ENCODE results near the gene ACAT1. TPM values are rescaled to one million over a fixed set of nuclear protein-coding genes. Genes with fewer than 3 reads are reported as not detected.
"Not testable (repeated sequence)": the region's sequence is repeated elsewhere in the genome, so short reads cannot be mapped to it uniquely, and the experiment has no call there.

The ACAT1 gene
- total RNA-seq, 2 experiments from 2014 or later, result 66.7 to 83.2 TPM

GRCh38 chr11:108125096-108125495 lies 3.7 kb downstream of the ACAT1 start:
- H3K4me3 ChIP-seq (ENCODE audit: low read depth, low read length, poor library complexity, severe bottlenecking), result no peak overlapping the region
- CTCF ChIA-PET (ENCODE audit: unreplicated experiment), result no interaction called here
- H2AFZ ChIP-seq (ENCODE audit: low read length), result no peak overlapping the region
- no peak for DNase-seq (ENCODE audit: low spot score)
- no TSS peak for BruUV-seq (replicated peaks)
- no peak for TF ChIP-seq CTCF (conservative IDR thresholded peaks at IDR 0.05; ENCODE audit: low read length)
- no peak for TF ChIP-seq EZH2phosphoT487 (IDR thresholded peaks at IDR 0.05; ENCODE audit: borderline replicate concordance, low read depth, low read length)
- H3K79me2 ChIP-seq (ENCODE audit: insufficient read depth, low read depth, low read length), result peaks cover 36% of the 10 kb centered on the region
- POLR2A ChIA-PET, result interaction anchor here (1.3 kb wide), 1 partner anchor 18 kb away, joined by 4 read pairs; no protein-coding TSS in a partner anchor
- H3K9me3 ChIP-seq (ENCODE audit: low read length), result no peaks in the 10 kb centered on the region
- peaks cover 35% of the 10 kb centered on the region for H3K4me1 ChIP-seq (ENCODE audit: insufficient read depth, low read length, poor library complexity, severe bottlenecking)
- H3K4me2 ChIP-seq (ENCODE audit: low read length), result no peak overlapping the region
- peak overlapping the region; percentile 24 for H3K27ac ChIP-seq (ENCODE audit: low read depth, low read length, poor library complexity, severe bottlenecking)
- H3K9me2 ChIP-seq (ENCODE audit: insufficient read depth, low read length), result no peaks in the 10 kb centered on the region
- H4K20me1 ChIP-seq (ENCODE audit: insufficient read depth, low read length), result no peaks in the 10 kb centered on the region
- intact Hi-C loops (cut with micrococcal nuclease; ENCODE audit: unreplicated experiment), result no loop called here
- peaks cover 25% of the 10 kb centered on the region for H3K36me3 ChIP-seq (ENCODE audit: insufficient read depth, low read length)

- ChIA-PET CTCF (ENCODE audit: unreplicated experiment) (no interaction called here), POLR2A (interaction anchor here (0.7 kb wide), 1 partner anchor 535 kb away, joined by 3 read pairs; no protein-coding TSS in a partner anchor)
- intact Hi-C loops (cut with micrococcal nuclease; ENCODE audit: unreplicated experiment), result no loop called here
- H3K4me2 ChIP-seq (ENCODE audit: low read length), result no peak overlapping the region
- H3K4me1 ChIP-seq (ENCODE audit: insufficient read depth, low read length, poor library complexity, severe bottlenecking), result peaks cover 12% of the 10 kb centered on the region
- H3K36me3 ChIP-seq (ENCODE audit: insufficient read depth, low read length), result peaks cover 44% of the 10 kb centered on the region
- DNase-seq (ENCODE audit: low spot score), result no peak
- H3K4me3 ChIP-seq (ENCODE audit: low read depth, low read length, poor library complexity, severe bottlenecking), result no peak overlapping the region
- H2AFZ ChIP-seq (ENCODE audit: low read length), result no peak overlapping the region
- no peaks in the 10 kb centered on the region for H3K9me2 ChIP-seq (ENCODE audit: insufficient read depth, low read length)
- TF ChIP-seq EZH2phosphoT487 (IDR thresholded peaks at IDR 0.05; ENCODE audit: borderline replicate concordance, low read depth, low read length) (no peak), CTCF (conservative IDR thresholded peaks at IDR 0.05; ENCODE audit: low read length) (no peak)
- H4K20me1 ChIP-seq (ENCODE audit: insufficient read depth, low read length), result no peaks in the 10 kb centered on the region
- no peaks in the 10 kb centered on the region for H3K9me3 ChIP-seq (ENCODE audit: low read length)
- peaks cover 14% of the 10 kb centered on the region for H3K79me2 ChIP-seq (ENCODE audit: insufficient read depth, low read depth, low read length)
- BruUV-seq (replicated peaks), result no TSS peak
- no peak overlapping the region for H3K27ac ChIP-seq (ENCODE audit: low read depth, low read length, poor library complexity, severe bottlenecking)
Measured at GRCh38 chr11:108128772-108129171, 7.4 kb downstream of the ACAT1 start.

GRCh38 chr11:108131993-108132392 lies 10.6 kb downstream of the ACAT1 start:
- no peak for DNase-seq (ENCODE audit: low spot score)
- BruUV-seq (replicated peaks), result no TSS peak
- no peaks in the 10 kb centered on the region for H3K9me2 ChIP-seq (ENCODE audit: insufficient read depth, low read length)
- no peaks in the 10 kb centered on the region for H3K79me2 ChIP-seq (ENCODE audit: insufficient read depth, low read depth, low read length)
- no peaks in the 10 kb centered on the region for H3K9me3 ChIP-seq (ENCODE audit: low read length)
- peaks cover 58% of the 10 kb centered on the region for H3K36me3 ChIP-seq (ENCODE audit: insufficient read depth, low read length)
- CTCF ChIA-PET (ENCODE audit: unreplicated experiment), result no interaction called here
- no peak overlapping the region for H2AFZ ChIP-seq (ENCODE audit: low read length)
- POLR2A ChIA-PET, result interaction anchor here (0.7 kb wide), 1 partner anchor 97 kb away, joined by 8 read pairs; no protein-coding TSS in a partner anchor
- H3K27ac ChIP-seq (ENCODE audit: low read depth, low read length, poor library complexity, severe bottlenecking), result no peak overlapping the region
- no peaks in the 10 kb centered on the region for H4K20me1 ChIP-seq (ENCODE audit: insufficient read depth, low read length)
- peaks cover 4% of the 10 kb centered on the region for H3K4me1 ChIP-seq (ENCODE audit: insufficient read depth, low read length, poor library complexity, severe bottlenecking)
- no peak overlapping the region for H3K4me2 ChIP-seq (ENCODE audit: low read length)
- intact Hi-C loops (cut with micrococcal nuclease; ENCODE audit: unreplicated experiment), result no loop called here
- TF ChIP-seq CTCF (conservative IDR thresholded peaks at IDR 0.05; ENCODE audit: low read length), result no peak
- TF ChIP-seq EZH2phosphoT487 (IDR thresholded peaks at IDR 0.05; ENCODE audit: borderline replicate concordance, low read depth, low read length), result no peak
- no peak overlapping the region for H3K4me3 ChIP-seq (ENCODE audit: low read depth, low read length, poor library complexity, severe bottlenecking)

GRCh38 chr11:108132993-108133538 lies 11.7 kb downstream of the ACAT1 start:
- H2AFZ ChIP-seq (ENCODE audit: low read length); H3K9me2 ChIP-seq (ENCODE audit: insufficient read depth, low read length); H3K9me3 ChIP-seq (ENCODE audit: low read length); H3K27ac ChIP-seq (ENCODE audit: low read depth, low read length, poor library complexity, severe bottlenecking); H3K4me1 ChIP-seq (ENCODE audit: insufficient read depth, low read length, poor library complexity, severe bottlenecking); H3K4me2 ChIP-seq (ENCODE audit: low read length); intact Hi-C loops (cut with micrococcal nuclease; ENCODE audit: unreplicated experiment); CTCF ChIA-PET (ENCODE audit: unreplicated experiment); DNase-seq (ENCODE audit: low spot score); BruUV-seq (replicated peaks); H3K4me3 ChIP-seq (ENCODE audit: low read depth, low read length, poor library complexity, severe bottlenecking); H3K79me2 ChIP-seq (ENCODE audit: insufficient read depth, low read depth, low read length); H4K20me1 ChIP-seq (ENCODE audit: insufficient read depth, low read length): not testable (repeated sequence)
- H3K36me3 ChIP-seq (ENCODE audit: insufficient read depth, low read length), result peaks cover 58% of the 10 kb centered on the region
- POLR2A ChIA-PET, result interaction anchor here (2.4 kb wide), 1 partner anchor 10 kb away, joined by 8 read pairs; no protein-coding TSS in a partner anchor

All from OCI-LY7 (cell line).